Middle frontal gyrus (tissue), 1 donor: Measurements from ENCODE around the gene CARS1.
"Not testable (repeated sequence)": the region's sequence is repeated elsewhere in the genome, so short reads cannot be mapped to it uniquely, and the experiment has no call there.

ENCODE experiments used
- DNase-seq: peaks from one replicate; pipeline ENCODE4 v3.0.0-alpha.2; 2015; ENCODE audit warnings: low spot score; ENCODE audit errors: extremely low spot score

Gene CARS1

GRCh38 chr11:3063876-3064275 lies 6.7 kb upstream of the CARS1 start:
- not testable (repeated sequence) for DNase-seq

DNA sequence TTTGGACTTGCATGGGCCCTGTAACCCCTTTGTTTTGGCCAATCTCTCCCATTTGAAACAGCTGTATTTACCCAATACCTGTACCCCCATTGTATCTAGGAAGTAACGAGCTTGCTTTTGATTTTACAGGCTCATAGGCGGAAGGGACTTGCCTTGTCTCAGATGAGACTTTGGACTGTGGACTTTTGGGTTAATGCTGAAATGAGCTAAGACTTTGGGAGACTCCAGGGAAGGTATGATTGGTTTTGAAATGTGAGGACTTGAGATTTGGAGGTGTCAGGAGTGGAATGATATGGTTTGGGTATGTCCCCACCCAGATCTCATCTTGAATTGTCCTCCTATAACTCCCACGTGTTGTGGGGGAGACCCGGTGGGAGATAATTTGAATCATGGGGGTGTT lies 6.2 kb upstream of the CARS1 start:
- DNase-seq = not testable (repeated sequence)

DNA sequence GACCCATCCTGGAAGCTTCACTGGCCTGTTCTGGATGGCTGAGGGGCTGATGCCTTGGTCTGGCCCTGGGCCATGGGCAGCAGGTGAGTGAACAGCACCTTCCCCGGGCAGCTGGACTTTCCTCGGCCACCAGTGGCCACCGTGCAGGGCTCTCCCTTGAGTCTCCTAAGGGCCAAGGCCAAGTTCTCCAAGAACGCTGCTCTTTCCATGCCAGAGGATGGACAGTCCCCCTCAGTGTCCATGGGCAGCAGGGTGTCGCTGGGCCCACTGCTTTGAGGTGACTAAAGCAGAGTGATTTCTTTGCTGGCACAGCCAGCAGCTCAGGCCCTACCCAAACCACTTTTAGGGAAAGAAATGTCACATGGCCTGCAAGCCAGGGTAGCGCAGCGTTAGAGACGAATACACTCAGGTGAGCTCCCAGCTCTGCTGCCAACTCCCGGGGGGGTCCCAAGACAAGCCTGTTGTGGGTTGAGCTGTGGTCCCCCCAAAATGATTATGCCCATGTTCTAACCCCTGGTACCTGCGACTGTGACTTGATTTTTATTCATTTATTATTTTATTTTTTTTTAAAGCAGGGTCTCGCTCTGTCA lies 3.3 kb upstream of the CARS1 start:
- DNase-seq = no peak

- no peak for DNase-seq
These were observed 1.8 kb upstream of the CARS1 start for GRCh38 chr11:3058753-3059664.

- DNase-seq = no peak
These were observed 741 bp downstream of the CARS1 start for GRCh38 chr11:3056296-3057068.

DNA sequence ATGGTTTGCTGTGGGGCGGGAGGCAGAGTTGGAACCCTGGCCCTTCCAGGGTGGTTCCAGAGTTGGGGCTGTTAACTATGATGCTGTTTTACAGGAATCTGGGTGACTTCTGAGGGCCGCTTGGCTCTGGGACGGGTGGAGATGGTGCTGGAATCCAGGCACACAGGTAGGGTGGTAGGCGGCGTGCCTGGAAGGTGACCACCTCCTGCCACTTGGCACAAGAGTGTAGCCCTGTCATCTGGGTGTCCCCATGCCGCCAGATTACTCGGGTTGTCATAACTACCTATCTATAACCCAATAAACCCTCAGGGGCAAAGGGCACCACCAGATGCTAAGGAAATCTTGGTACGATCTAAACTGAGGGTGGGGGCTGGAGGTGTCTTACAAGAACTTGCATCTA lies 1.3 kb downstream of the CARS1 start:
- DNase-seq = no peak

DNA sequence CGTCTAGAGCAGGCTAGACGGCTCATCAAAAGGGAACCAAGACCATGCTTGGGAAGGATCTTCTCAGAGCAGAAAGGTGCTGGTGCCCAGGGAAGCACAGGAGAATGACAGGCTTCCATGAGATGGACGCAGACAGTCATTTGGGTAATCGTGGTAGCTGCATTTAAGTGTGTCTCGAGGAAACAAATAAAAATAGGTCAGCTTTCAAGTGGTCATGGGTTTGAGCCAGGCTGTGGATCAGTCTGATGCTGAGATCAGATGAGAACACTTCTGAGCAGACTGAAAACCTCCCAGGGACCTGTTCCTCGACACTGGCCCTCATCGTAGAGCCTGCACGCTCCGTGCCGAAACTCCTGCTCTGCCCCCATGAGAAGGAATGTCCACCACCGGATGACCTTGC lies 4.7 kb downstream of the CARS1 start:
- DNase-seq = no peak

GRCh38 chr11:3052109-3052479 lies 5.1 kb downstream of the CARS1 start:
- no peak for DNase-seq

- DNase-seq = no peak
These were observed 5.8 kb downstream of the CARS1 start for GRCh38 chr11:3051196-3052108.

DNA sequence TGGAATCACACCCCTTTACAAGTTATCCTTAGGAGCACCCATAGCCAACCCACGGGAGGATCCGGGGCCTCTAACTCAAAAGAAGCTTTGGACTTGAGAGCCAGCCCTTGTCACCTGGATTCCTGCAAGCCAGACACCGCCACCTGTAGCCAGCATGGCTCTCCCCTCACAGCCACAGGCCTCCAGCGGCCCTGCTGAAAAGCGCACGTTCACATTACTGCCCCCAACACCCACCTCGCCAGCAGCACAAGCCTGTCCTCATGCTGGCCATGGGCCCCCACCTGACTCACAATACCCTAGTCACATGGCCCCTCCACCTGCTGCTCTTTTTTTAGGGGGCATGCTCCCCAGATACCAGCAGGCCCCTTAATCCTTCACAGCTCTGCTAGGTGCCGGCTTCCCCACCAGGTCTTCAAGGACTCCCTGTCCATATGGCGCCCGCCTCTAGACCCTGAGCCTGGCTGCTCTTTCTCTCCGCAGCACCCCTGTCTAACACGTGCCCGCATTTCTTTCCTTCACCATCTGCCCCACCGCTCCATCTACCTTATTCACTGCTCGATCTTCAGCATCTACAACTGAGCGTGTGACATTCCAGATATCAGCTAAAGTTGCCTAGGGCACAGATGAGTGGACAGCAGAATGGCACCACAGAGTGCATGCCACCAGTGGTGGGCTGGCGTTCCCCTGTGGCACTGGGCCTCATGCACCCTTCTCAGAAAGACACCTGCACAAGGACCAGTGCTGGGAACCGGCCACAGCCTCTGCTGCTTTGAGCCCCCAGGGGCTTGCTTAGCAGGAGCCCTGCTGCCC lies 6.6 kb downstream of the CARS1 start:
- no peak for DNase-seq

DNA sequence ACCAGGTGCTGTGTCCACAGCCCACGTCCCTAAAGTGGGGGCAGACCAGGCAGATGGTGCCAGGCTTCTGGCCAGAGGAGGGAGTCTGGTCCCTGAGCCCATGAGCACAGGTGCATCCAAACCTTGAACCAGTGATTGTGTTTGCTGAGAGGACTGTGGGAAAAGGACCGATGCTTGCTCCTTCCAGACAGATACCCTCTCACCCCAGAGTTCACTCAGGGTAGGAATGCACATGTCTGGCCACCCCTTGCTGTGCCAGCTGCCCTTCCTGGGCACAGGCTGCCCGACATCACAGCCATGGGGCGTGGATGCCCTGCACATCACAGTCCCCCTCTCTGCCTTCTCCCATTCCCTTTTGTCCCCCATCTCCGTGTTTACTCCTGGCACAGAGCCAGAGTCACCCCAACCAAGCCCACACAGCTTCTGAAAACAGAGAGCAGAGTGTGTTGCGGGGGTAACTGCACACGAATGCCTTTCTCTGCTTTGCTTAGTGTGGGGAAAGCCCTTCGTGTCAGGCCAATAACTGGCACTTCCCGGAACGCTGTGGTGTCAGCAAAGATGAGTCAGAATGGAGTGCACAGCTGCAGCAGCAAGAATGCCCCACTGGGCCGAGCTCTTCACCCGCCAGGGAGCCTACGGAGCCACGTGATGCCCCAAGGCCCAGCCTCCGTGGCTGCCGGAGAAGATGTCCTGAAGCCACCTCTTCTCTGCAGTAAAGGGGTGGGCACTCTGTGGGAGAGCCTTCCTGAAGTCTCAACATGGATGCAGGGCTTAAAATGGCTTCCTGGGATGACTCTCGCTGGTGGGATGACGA lies 7.6 kb downstream of the CARS1 start:
- peak; percentile 85 for DNase-seq

DNA sequence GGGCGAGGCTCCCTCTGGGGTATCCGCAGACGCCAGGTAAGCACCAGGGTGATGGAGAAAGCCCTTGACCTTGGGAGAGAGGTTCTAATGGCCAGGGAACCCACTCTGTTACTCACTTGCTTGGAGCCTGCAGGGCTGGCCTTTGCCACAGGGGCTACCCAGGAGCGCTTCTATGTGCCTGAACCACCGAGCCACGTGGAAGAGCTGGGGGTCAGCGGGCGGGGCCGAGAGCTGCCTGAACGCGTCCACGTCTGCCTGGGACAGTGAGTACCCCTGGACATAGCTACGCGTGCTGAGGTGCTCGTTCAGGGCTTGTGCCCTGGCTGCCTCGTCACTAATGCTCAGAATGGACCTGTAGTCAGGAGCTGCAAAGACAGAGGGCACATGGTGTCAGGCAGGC lies 9.6 kb downstream of the CARS1 start:
- DNase-seq = no peak

DNA sequence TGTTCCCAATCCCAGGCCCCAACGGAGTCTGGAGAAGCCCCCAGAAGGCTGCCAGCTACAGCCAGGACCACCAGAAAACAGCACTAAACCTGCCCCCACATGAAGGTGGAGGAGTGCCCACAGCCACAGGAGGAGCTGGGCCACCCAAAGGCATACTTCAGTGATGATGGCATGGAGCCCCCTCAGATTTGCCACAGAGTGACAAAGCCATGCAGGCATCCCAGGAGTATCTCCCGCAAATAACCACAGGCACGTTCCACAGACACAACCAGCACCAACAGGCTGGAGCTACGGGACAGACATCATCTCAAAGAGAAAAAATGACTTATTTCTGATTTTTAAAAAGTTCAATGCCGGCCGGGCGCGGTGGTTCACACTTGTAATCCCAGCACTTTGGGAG lies 10.6 kb downstream of the CARS1 start:
- no peak for DNase-seq

DNA sequence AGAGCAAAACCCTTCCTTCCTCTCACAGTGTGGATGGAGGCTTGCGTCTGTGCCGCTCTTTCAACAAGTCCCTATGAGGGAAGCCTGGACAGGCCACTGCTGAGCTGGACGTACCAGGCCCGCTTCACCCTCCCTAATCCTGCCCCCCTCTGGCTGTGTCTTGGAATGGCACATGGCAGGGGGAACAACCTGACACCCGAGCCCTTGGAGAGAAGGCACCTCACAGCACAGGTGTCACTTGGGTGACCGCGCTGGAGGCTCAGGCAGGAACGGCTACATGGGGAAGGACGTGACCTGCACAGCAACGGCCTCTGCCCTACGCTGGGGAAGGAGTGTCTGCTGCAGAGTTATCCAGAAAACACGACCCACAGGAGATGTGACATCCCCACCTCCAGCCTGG lies 11.0 kb downstream of the CARS1 start:
- DNase-seq = no peak

- no peak for DNase-seq
These were observed 12.3 kb downstream of the CARS1 start for GRCh38 chr11:3044915-3045314.

GRCh38 chr11:3044004-3044403 lies 13.2 kb downstream of the CARS1 start:
- DNase-seq = no peak

DNA sequence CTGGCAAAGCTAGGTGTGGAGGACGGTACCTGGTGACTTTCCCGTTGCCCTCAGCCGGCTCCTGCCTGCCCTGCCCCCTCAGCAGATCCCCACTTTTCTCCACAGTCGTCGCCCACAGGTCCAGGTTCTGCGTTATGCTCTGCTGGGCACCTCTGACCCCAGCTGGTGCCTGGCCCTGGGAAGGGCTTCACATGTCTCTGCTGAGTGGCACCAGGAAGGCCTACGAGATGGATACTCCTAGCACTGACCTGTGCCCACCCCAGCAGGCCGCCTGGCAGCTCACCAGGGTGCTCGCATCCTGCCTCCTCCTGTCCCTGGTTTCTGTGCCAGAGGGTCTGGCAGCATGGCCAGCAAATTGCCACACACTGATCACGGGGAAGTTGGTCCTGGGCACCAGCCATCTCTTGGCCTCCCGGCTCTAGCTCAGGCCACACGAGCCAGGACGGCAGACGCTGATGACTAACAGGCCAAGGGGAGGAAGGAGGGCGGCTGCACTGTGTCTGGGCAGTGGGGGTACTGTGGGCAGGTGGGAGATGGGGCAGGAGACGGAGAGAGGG lies 13.8 kb downstream of the CARS1 start:
- no peak for DNase-seq

DNA sequence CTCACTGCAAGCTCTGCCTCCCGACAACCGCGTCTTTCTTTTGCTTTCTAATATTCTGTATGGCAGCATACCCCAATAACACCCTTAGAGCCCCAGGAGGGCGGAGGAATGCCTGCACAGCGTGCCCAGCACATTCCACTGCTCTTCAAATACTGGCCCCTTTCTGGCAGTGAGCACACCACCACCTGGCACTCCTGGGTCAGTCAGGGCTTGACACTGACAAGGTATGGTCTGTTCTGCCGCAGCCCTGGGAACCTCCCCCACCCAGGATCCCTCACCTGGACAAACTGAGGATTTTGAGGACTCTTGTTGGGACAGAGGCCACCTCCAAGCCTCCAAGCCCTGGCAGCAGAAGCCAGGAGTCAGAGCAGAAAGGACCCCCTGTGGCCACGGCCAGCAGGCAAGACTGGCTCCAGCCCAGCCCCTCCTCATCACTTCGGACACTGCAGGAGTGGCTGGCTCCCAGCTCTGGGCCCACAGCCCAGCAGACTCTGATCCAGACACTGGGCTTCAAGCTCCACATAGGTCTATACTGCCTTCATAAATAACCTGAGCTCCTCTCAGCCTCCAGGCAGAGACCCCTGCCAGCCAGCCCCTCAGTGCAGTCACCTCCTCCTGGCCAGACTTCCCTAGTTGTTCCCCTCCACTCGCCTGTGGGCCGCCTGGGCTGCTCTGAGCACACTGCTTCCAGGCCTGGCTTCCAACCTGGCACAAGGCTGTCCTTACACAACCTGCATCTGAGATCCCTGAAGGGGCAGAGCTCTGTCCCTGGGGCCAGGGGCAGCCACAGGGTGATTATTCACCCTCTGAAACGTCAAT lies 14.5 kb downstream of the CARS1 start:
- no peak for DNase-seq
